NB4 (cell line): Measurements from ENCODE around the gene SUPT7L.

Experiments used
- CTCF ChIP-seq: IDR thresholded peaks from one replicate; pipeline ENCODE4 v1.5.1; 2012; ENCODE audit warnings: low read depth, low read length
- MYC ChIP-seq: IDR thresholded peaks from 2 replicates; pipeline ENCODE4 v1.6.1; 2011; ENCODE audit warnings: low read depth, low read length

DNA sequence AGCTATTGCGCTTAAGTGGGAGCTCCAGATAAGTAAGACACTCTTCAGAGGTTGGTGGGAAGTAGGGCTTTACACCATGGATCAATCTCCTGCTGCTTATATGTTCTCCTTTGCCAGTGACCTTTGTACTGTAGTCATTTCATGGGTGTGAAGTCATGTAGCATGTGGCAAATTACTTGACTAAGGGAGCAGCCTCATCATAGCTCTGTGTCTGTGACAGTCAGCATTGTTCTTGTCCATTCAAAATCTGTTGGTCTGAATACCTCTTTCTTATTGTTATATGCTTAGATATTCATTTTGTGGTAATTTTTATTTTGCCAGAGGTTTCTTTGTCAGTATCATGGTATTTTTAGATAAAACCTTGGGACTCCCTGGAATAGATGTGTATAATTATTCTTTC lies 18.4 kb upstream of the SUPT7L start:
- TF ChIP-seq CTCF (no peak), MYC (no peak)
